H9 (cell line): ENCODE data around the gene ITPKB. TPM values are rescaled to one million over a fixed set of nuclear protein-coding genes. Genes with fewer than 3 reads are reported as not detected.

Source experiments
- DNase-seq: peaks from one replicate; pipeline ENCODE4 v3.0.0-alpha.2; 2017
- H2AFZ ChIP-seq: one replicate; pipeline ENCODE4 v1.6.1; 2013; ENCODE audit warnings: mild to moderate bottlenecking, low read length, control low read depth, moderate library complexity
- H2AK5ac ChIP-seq: 2 replicates; pipeline ENCODE4 v1.6.1; 2013; ENCODE audit warnings: low read length, control low read depth, mixed read lengths; ENCODE audit not compliant: insufficient read length
- H2BK120ac ChIP-seq: one replicate; pipeline ENCODE4 v1.6.1; 2013; ENCODE audit warnings: low read depth, mild to moderate bottlenecking, low read length, control low read depth, inconsistent platforms; ENCODE audit not compliant: poor library complexity, severe bottlenecking
- H2BK12ac ChIP-seq: 2 replicates; pipeline ENCODE4 v1.6.1; 2013; ENCODE audit warnings: low read length, control low read depth, mixed read lengths, low read depth; ENCODE audit not compliant: insufficient read length
- H2BK15ac ChIP-seq: 2 replicates; pipeline ENCODE4 v1.6.1; 2013; ENCODE audit warnings: low read depth, low read length, control low read depth
- H2BK20ac ChIP-seq: one replicate; pipeline ENCODE4 v1.6.1; 2013; ENCODE audit warnings: low read depth, mild to moderate bottlenecking, low read length, control low read depth, inconsistent platforms; ENCODE audit not compliant: poor library complexity, severe bottlenecking
- H2BK5ac ChIP-seq: 2 replicates; pipeline ENCODE4 v1.6.1; 2013; ENCODE audit warnings: low read length, control low read depth, mixed read lengths; ENCODE audit not compliant: insufficient read length
- H3K14ac ChIP-seq: 2 replicates; pipeline ENCODE4 v1.6.1; 2013; ENCODE audit warnings: low read length, control low read depth; ENCODE audit not compliant: insufficient read depth
- H3K18ac ChIP-seq: 2 replicates; pipeline ENCODE4 v1.6.1; 2013; ENCODE audit warnings: low read depth, mild to moderate bottlenecking, mixed read lengths, low read length, control low read depth; ENCODE audit not compliant: insufficient read length
- H3K23ac ChIP-seq: 2 replicates; pipeline ENCODE4 v1.6.1; 2013; ENCODE audit warnings: low read length, control low read depth, mixed read lengths, low read depth; ENCODE audit not compliant: insufficient read length
- H3K23me2 ChIP-seq: 2 replicates; pipeline ENCODE4 v1.6.1; 2013; ENCODE audit warnings: low read depth, mild to moderate bottlenecking, mixed read lengths, low read length, control low read depth; ENCODE audit not compliant: insufficient read length, poor library complexity, severe bottlenecking
- H3K27ac ChIP-seq: 2 replicates; pipeline ENCODE4 v1.5.1; 2013; ENCODE audit warnings: low read length, control low read depth, mixed read lengths, low read depth; ENCODE audit not compliant: insufficient read length
- H3K27me3 ChIP-seq: 2 replicates; pipeline ENCODE4 v1.6.1; 2013; ENCODE audit warnings: low read length, control low read depth, inconsistent platforms; ENCODE audit not compliant: insufficient read depth
- H3K4ac ChIP-seq: 2 replicates; pipeline ENCODE4 v1.6.1; 2013; ENCODE audit warnings: low read depth, mild to moderate bottlenecking, control low read depth, inconsistent platforms, low read length, moderate library complexity
- H3K4me1 ChIP-seq: 2 replicates; pipeline ENCODE4 v1.6.1; 2013; ENCODE audit warnings: low read length, control low read depth, inconsistent platforms; ENCODE audit not compliant: insufficient read depth
- H3K4me2 ChIP-seq: 2 replicates; pipeline ENCODE4 v1.6.1; 2013; ENCODE audit warnings: low read length, control low read depth, mixed read lengths; ENCODE audit not compliant: insufficient read length, insufficient read depth
- H3K56ac ChIP-seq: 2 replicates; pipeline ENCODE4 v1.6.1; 2013; ENCODE audit warnings: low read depth, mild to moderate bottlenecking, mixed read lengths, low read length, control low read depth; ENCODE audit not compliant: insufficient read length
- H3K79me1 ChIP-seq: 2 replicates; pipeline ENCODE4 v1.6.1; 2013; ENCODE audit warnings: low read depth, mild to moderate bottlenecking, moderate library complexity, low read length, control low read depth, inconsistent platforms; ENCODE audit not compliant: insufficient read depth, poor library complexity, severe bottlenecking
- H3K79me2 ChIP-seq: 2 replicates; pipeline ENCODE4 v1.6.1; 2013; ENCODE audit warnings: low read length, control low read depth, inconsistent platforms; ENCODE audit not compliant: insufficient read depth
- H3K9ac ChIP-seq: 2 replicates; pipeline ENCODE4 v1.6.1; 2013; ENCODE audit warnings: low read length, control low read depth, mixed read lengths; ENCODE audit not compliant: insufficient read length; ENCODE audit errors: extremely low read depth
- H3K9me3 ChIP-seq: one replicate; pipeline ENCODE4 v1.6.1; 2013; ENCODE audit warnings: low read depth, low read length, inconsistent platforms; ENCODE audit not compliant: control insufficient read depth
- H3T11ph ChIP-seq: one replicate; pipeline ENCODE4 v1.6.1; 2013; ENCODE audit warnings: mild to moderate bottlenecking, low read length, control low read depth, inconsistent platforms
- H4K20me1 ChIP-seq: one replicate; pipeline ENCODE4 v1.6.1; 2013; ENCODE audit not compliant: control insufficient read depth, insufficient read length, insufficient read depth
- H4K5ac ChIP-seq: 2 replicates; pipeline ENCODE4 v1.6.1; 2013; ENCODE audit warnings: low read depth, mild to moderate bottlenecking, mixed read lengths, low read length, control low read depth; ENCODE audit not compliant: insufficient read length
- H4K8ac ChIP-seq: replicated peaks from 2 replicates; pipeline ENCODE4 v1.6.1; 2013; ENCODE audit warnings: low read length, control low read depth, mixed read lengths, low read depth; ENCODE audit not compliant: insufficient read length
- H4K91ac ChIP-seq: 2 replicates; pipeline ENCODE4 v1.6.1; 2013; ENCODE audit warnings: low read depth, mild to moderate bottlenecking, moderate library complexity, mixed read lengths, low read length, control low read depth; ENCODE audit not compliant: insufficient read length
- H3K27ac Mint-ChIP-seq, 3 experiments: 2 replicates in 2 of 3; 3 replicates in 1 of 3; pipeline ENCODE4 v1.8.0; 2020 to 2021; ENCODE audit warnings: mixed read lengths in 3 of 3, mild to moderate bottlenecking in 1 of 3, moderate library complexity in 1 of 3
- H3K27me3 Mint-ChIP-seq: 2 replicates; pipeline ENCODE4 v1.8.0; 2021; ENCODE audit warnings: low read depth, mild to moderate bottlenecking, moderate library complexity, mixed read lengths
- H3K36me3 Mint-ChIP-seq, 3 experiments: 2 replicates in 2 of 3; 3 replicates in 1 of 3; pipeline ENCODE4 v1.8.0; 2020 to 2021; ENCODE audit warnings: low read depth in 3 of 3, mixed read lengths in 3 of 3; ENCODE audit not compliant: insufficient read depth in 1 of 3
- H3K4me1 Mint-ChIP-seq, 2 experiments: 2 replicates each; pipeline ENCODE4 v1.8.0; 2020; ENCODE audit warnings: mixed read lengths in 2 of 2
- H3K4me3 Mint-ChIP-seq, 2 experiments: 2 replicates in 1 of 2; 3 replicates in 1 of 2; pipeline ENCODE4 v1.8.0; 2020 to 2021; ENCODE audit warnings: mild to moderate bottlenecking in 2 of 2, mixed read lengths in 2 of 2, moderate library complexity in 1 of 2
- H3K9me3 Mint-ChIP-seq, 2 experiments: 2 replicates in 1 of 2; 3 replicates in 1 of 2; pipeline ENCODE4 v1.8.0; 2020; ENCODE audit warnings: mild to moderate bottlenecking in 2 of 2, mixed read lengths in 2 of 2, moderate library complexity in 1 of 2
- WGBS: extraction: QIAGEN DNeasy Blood & Tissue Kit; methylation state at CpG from one replicate; pipeline ENCODE4 v1.1.7; 2013; ENCODE audit warnings: missing lambda C conversion rate, low lambda C conversion rate, mixed read lengths; ENCODE audit not compliant: insufficient read length; ENCODE audit errors: extremely low coverage; 5-methylcytosine and 5-hydroxymethylcytosine counted together
- total RNA-seq: library from RNA; stranded (reverse); gene quantifications from 2 replicates; pipeline ENCODE4 v1.2.1, GENCODE V29; 2021
- TF ChIP-seq, protein P1 (sequence below): fragments of 200-600 bp; sonication (generic); conservative IDR thresholded peaks from 3 replicates; pipeline ENCODE4 v1.8.0; 2021; ENCODE audit warnings: antibody characterized with exemption, mild to moderate bottlenecking

Gene ITPKB
- total RNA-seq, 1 experiment from 2014 or later: 3.8 TPM

DNA sequence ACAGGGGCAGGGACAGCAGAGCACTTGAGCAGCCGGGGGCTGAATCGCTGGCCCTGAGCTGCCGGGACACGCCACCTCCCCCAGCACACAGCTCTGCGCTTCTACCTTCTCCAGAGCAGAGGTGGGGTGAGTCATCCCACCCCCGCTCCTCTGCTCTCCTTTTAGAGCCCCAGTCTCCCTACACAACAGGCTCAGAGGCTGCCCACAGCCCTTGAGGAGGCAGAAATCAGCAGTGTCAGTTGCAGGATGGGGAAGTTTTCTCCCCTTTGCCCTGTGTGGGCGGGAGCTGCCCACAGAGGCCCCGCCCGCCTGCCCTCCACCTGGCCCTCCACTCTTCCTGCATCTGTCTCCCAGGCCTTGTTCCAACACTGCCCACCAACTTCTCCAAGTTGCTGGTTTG lies 95.9 kb downstream of the ITPKB start:
- H3K4me2 ChIP-seq: no peak overlapping the region
- H3K23me2 ChIP-seq: no peaks in the 10 kb centered on the region
- no peak overlapping the region for H3K4ac ChIP-seq
- no peak overlapping the region for H3K56ac ChIP-seq
- H3K14ac ChIP-seq: no peak overlapping the region
- no peak overlapping the region for H2AFZ ChIP-seq
- no peak overlapping the region for H2BK5ac ChIP-seq
- H2AK5ac ChIP-seq: no peak overlapping the region
- TF ChIP-seq, protein P1, sequence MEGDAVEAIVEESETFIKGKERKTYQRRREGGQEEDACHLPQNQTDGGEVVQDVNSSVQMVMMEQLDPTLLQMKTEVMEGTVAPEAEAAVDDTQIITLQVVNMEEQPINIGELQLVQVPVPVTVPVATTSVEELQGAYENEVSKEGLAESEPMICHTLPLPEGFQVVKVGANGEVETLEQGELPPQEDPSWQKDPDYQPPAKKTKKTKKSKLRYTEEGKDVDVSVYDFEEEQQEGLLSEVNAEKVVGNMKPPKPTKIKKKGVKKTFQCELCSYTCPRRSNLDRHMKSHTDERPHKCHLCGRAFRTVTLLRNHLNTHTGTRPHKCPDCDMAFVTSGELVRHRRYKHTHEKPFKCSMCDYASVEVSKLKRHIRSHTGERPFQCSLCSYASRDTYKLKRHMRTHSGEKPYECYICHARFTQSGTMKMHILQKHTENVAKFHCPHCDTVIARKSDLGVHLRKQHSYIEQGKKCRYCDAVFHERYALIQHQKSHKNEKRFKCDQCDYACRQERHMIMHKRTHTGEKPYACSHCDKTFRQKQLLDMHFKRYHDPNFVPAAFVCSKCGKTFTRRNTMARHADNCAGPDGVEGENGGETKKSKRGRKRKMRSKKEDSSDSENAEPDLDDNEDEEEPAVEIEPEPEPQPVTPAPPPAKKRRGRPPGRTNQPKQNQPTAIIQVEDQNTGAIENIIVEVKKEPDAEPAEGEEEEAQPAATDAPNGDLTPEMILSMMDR: no peak
- Mint-ChIP-seq H3K4me1 (peaks cover 20 to 32% of the 10 kb centered on the region in 2 experiments), H3K27me3 (no peaks in the 10 kb centered on the region), H3K27ac (peak overlapping the region in 2 of 3 experiments; percentile 23 to 64; a peak in 2 of 7 replicates), H3K36me3 (peaks cover 0 to 3% (median 0%) of the 10 kb centered on the region in 3 experiments; a peak in 1 of 7 replicates), H3K9me3 (no peaks in the 10 kb centered on the region), H3K4me3 (no peak overlapping the region; a peak in 1 of 5 replicates)
- H2BK120ac ChIP-seq: no peak overlapping the region
- H3K79me2 ChIP-seq: no peaks in the 10 kb centered on the region
- H4K8ac ChIP-seq: no peak overlapping the region
- H4K20me1 ChIP-seq: no peaks in the 10 kb centered on the region
- DNase-seq: no peak
- H3K9ac ChIP-seq: no peak overlapping the region
- H3K18ac ChIP-seq: no peak overlapping the region
- no peaks in the 10 kb centered on the region for H3K4me1 ChIP-seq
- H3K9me3 ChIP-seq: no peaks in the 10 kb centered on the region
- no peak overlapping the region for H2BK12ac ChIP-seq
- H3K79me1 ChIP-seq: no peaks in the 10 kb centered on the region
- H3K27me3 ChIP-seq: no peaks in the 10 kb centered on the region
- no peak overlapping the region for H4K91ac ChIP-seq
- no CpG with 5 or more reads among the region's 9 CpGs for WGBS
- no peak overlapping the region for H2BK20ac ChIP-seq
- H4K5ac ChIP-seq: no peak overlapping the region
- H3T11ph ChIP-seq: no peak overlapping the region
- no peak overlapping the region for H2BK15ac ChIP-seq
- H3K23ac ChIP-seq: no peak overlapping the region
- H3K27ac ChIP-seq: no peak overlapping the region
